Astrocyte (in vitro differentiated cells and primary cell): ENCODE results near the gene DYNC2I2. TPM values are rescaled to one million over a fixed set of nuclear protein-coding genes. Genes with fewer than 3 reads are reported as not detected.
"Not testable (repeated sequence)": the region's sequence is repeated elsewhere in the genome, so short reads cannot be mapped to it uniquely, and the experiment has no call there.

Experiments
- DNase-seq: peaks from one replicate; pipeline ENCODE4 v3.0.0-alpha.2; 2010; ENCODE audit warnings: low read depth
- FAIRE-seq: peaks from 2 replicates; lab custom pipeline; 2011; peaks lifted over from hg19 to GRCh38; lab: Jason Lieb, UNC
- H2AFZ ChIP-seq: 2 replicates; pipeline ENCODE4 v1.6.0; 2012; ENCODE audit warnings: low read depth, low read length, inconsistent platforms
- H3K27ac ChIP-seq: 2 replicates; pipeline ENCODE4 v1.5.1; 2011; ENCODE audit warnings: low read depth, low read length, inconsistent platforms
- H3K27me3 ChIP-seq: 2 replicates; pipeline ENCODE4 v1.6.0; 2011; ENCODE audit warnings: low read length, inconsistent platforms; ENCODE audit not compliant: insufficient read depth
- H3K36me3 ChIP-seq: 2 replicates; pipeline ENCODE4 v1.5.1; 2011; ENCODE audit warnings: low read length, inconsistent platforms; ENCODE audit not compliant: insufficient read depth
- H3K4me1 ChIP-seq: 2 replicates; pipeline ENCODE4 v1.5.1; 2011; ENCODE audit warnings: low read length, inconsistent platforms; ENCODE audit not compliant: insufficient read depth
- H3K4me2 ChIP-seq: 2 replicates; pipeline ENCODE4 v1.6.0; 2012; ENCODE audit warnings: low read length, inconsistent platforms
- H3K4me3 ChIP-seq: 2 replicates; pipeline ENCODE4 v1.5.1; 2011; ENCODE audit warnings: low read depth, mild to moderate bottlenecking, low read length, inconsistent platforms; ENCODE audit not compliant: insufficient read depth
- H3K79me2 ChIP-seq: 2 replicates; pipeline ENCODE4 v1.6.0; 2012; ENCODE audit warnings: mild to moderate bottlenecking, low read length, inconsistent platforms; ENCODE audit not compliant: insufficient read depth
- H3K9ac ChIP-seq: 2 replicates; pipeline ENCODE4 v1.6.0; 2012; ENCODE audit warnings: mild to moderate bottlenecking, low read length, inconsistent platforms
- H3K9me3 ChIP-seq: 2 replicates; pipeline ENCODE4 v1.5.1; 2012; ENCODE audit warnings: low read depth, mild to moderate bottlenecking, low read length, inconsistent platforms; ENCODE audit not compliant: insufficient read depth
- H4K20me1 ChIP-seq: 2 replicates; pipeline ENCODE4 v1.6.0; 2012; ENCODE audit warnings: low read length, inconsistent platforms; ENCODE audit not compliant: insufficient read depth
- H3K27ac Mint-ChIP-seq: one replicate; pipeline ENCODE4 v1.8.0; 2021; ENCODE audit warnings: mild to moderate bottlenecking, mixed read lengths; ENCODE audit not compliant: unreplicated experiment
- H3K27me3 Mint-ChIP-seq: one replicate; pipeline ENCODE4 v1.8.0; 2021; ENCODE audit warnings: low read depth, mixed read lengths; ENCODE audit not compliant: unreplicated experiment
- H3K36me3 Mint-ChIP-seq: one replicate; pipeline ENCODE4 v1.8.0; 2021; ENCODE audit warnings: low read depth, mixed read lengths; ENCODE audit not compliant: unreplicated experiment
- H3K4me1 Mint-ChIP-seq: one replicate; pipeline ENCODE4 v1.8.0; 2021; ENCODE audit warnings: low read depth, mixed read lengths; ENCODE audit not compliant: unreplicated experiment
- H3K4me3 Mint-ChIP-seq: one replicate; pipeline ENCODE4 v1.8.0; 2021; ENCODE audit warnings: mild to moderate bottlenecking, moderate library complexity, mixed read lengths; ENCODE audit not compliant: unreplicated experiment
- H3K9me3 Mint-ChIP-seq: one replicate; pipeline ENCODE4 v1.8.0; 2021; ENCODE audit warnings: mild to moderate bottlenecking, mixed read lengths; ENCODE audit not compliant: unreplicated experiment
- EZH2 ChIP-seq: IDR thresholded peaks from 2 replicates; pipeline ENCODE4 v1.6.1; 2012; ENCODE audit warnings: mild to moderate bottlenecking, low read length, inconsistent platforms; ENCODE audit not compliant: insufficient read depth
- total RNA-seq: library from RNA; stranded (reverse); gene quantifications from 2 replicates; pipeline ENCODE4 v1.2.1, GENCODE V29; 2021
- TF ChIP-seq, protein P1 (sequence below): IDR thresholded peaks from 2 replicates; pipeline ENCODE4 v1.5.1; 2011; ENCODE audit warnings: low read depth, mild to moderate bottlenecking, inconsistent platforms, low read length, moderate library complexity; ENCODE audit not compliant: insufficient read depth

DYNC2I2 gene
- total RNA-seq, 1 donor from 2014 or later, result 20.6 TPM

DNA sequence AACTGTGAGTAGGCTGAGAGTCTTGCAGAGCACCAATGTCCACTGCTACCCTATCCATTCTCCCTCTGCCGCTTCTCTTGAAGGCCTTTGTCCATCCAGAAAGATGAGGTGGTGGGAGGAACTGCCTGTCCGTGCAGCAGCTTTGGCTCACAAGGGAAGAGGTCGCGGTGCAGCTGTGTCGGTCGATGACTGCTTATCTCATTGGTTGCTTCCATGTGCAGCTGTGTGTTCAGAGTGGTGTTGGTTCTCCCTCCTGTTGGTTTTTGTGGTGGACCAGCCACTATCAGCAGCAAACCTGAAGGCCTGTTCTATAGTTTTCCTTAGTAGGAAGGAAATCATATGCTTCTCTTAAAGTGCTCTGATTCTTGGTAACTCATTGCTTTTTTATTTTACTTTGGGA, 63.6 kb downstream of the DYNC2I2 start:
- Mint-ChIP-seq H3K4me1 (no peaks in the 10 kb centered on the region), H3K27me3 (no peaks in the 10 kb centered on the region), H3K4me3 (no peak overlapping the region), H3K27ac (no peak overlapping the region), H3K9me3 (no peaks in the 10 kb centered on the region), H3K36me3 (peaks cover 30% of the 10 kb centered on the region)
- H3K9ac ChIP-seq, result no peak overlapping the region
- no peak overlapping the region for H2AFZ ChIP-seq
- H3K4me3 ChIP-seq, result no peak overlapping the region
- peaks cover 6% of the 10 kb centered on the region for H3K79me2 ChIP-seq
- peaks cover 66% of the 10 kb centered on the region for H3K36me3 ChIP-seq
- H3K27me3 ChIP-seq, result no peaks in the 10 kb centered on the region
- FAIRE-seq (no peak), DNase-seq (no peak)
- H3K27ac ChIP-seq, result no peak overlapping the region
- no peak overlapping the region for H3K4me2 ChIP-seq
- no peak for TF ChIP-seq EZH2
- TF ChIP-seq, protein P1, sequence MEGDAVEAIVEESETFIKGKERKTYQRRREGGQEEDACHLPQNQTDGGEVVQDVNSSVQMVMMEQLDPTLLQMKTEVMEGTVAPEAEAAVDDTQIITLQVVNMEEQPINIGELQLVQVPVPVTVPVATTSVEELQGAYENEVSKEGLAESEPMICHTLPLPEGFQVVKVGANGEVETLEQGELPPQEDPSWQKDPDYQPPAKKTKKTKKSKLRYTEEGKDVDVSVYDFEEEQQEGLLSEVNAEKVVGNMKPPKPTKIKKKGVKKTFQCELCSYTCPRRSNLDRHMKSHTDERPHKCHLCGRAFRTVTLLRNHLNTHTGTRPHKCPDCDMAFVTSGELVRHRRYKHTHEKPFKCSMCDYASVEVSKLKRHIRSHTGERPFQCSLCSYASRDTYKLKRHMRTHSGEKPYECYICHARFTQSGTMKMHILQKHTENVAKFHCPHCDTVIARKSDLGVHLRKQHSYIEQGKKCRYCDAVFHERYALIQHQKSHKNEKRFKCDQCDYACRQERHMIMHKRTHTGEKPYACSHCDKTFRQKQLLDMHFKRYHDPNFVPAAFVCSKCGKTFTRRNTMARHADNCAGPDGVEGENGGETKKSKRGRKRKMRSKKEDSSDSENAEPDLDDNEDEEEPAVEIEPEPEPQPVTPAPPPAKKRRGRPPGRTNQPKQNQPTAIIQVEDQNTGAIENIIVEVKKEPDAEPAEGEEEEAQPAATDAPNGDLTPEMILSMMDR, result no peak
- no peaks in the 10 kb centered on the region for H3K4me1 ChIP-seq
- peaks cover 50% of the 10 kb centered on the region for H4K20me1 ChIP-seq
- no peaks in the 10 kb centered on the region for H3K9me3 ChIP-seq

DNA sequence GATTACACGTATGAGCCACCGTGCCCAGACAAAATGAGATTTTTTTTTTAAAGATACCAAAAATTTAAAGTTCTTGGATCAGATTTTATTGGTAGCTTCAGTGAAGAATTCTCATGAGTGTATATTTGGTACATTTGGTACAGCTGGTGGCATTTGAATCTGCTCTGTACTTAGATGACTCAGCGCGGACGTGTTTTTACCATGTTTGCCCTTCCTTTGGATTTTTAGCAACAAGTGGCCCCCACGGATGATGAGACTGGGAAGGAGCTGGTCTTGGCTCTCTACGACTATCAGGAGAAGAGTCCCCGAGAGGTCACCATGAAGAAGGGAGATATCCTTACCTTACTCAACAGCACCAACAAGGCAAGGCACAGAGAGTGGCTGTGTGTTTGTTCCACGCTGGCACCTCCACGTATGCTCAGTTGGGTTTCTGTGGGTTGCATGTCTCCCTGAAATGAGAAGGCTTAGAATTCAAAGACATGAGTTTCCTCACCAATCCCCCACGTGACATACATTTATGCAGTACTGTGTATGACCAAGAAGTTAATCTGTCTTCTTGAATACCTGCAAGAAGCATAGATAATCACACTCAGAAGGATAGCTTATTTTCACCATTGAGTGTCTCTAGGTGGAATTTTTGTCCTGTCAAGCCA, 67.9 kb downstream of the DYNC2I2 start:
- no peaks in the 10 kb centered on the region for H3K9me3 ChIP-seq
- no peak overlapping the region for H3K4me3 Mint-ChIP-seq
- no peak for TF ChIP-seq EZH2
- TF ChIP-seq, protein P1, result no peak
- no peak overlapping the region for H3K9ac ChIP-seq
- H3K27me3 Mint-ChIP-seq, result no peaks in the 10 kb centered on the region
- peaks cover 6% of the 10 kb centered on the region for H3K79me2 ChIP-seq
- H3K4me2 ChIP-seq, result no peak overlapping the region
- H3K36me3 ChIP-seq, result peaks cover 75% of the 10 kb centered on the region
- H4K20me1 ChIP-seq, result peaks cover 65% of the 10 kb centered on the region
- H3K27me3 ChIP-seq, result no peaks in the 10 kb centered on the region
- H3K4me1 ChIP-seq, result no peaks in the 10 kb centered on the region
- H3K4me3 ChIP-seq, result no peak overlapping the region
- no peak for FAIRE-seq
- no peaks in the 10 kb centered on the region for H3K4me1 Mint-ChIP-seq
- no peak overlapping the region for H2AFZ ChIP-seq
- no peak overlapping the region for H3K27ac ChIP-seq
- H3K36me3 Mint-ChIP-seq, result peaks cover 45% of the 10 kb centered on the region
- H3K27ac Mint-ChIP-seq, result peak overlapping the region; percentile 24
- H3K9me3 Mint-ChIP-seq, result no peaks in the 10 kb centered on the region
- DNase-seq, result no peak

DNA sequence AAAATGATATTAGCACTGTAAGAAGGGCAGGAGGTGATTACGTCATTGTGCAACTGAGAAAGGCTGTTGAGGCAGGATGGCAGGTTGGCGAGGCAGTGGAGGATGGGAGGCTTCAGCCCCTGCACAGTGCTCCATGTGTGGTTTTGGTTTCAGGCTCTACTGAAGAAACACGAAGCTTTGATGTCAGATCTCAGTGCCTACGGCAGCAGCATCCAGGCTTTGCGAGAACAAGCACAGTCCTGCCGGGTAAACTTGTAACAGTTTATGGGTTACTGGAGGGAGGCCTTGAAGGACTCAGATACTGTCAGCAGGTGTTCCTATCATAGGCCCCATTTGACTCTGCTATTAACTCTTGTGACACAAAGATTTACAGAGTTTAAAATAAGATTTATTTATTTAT, 69.2 kb downstream of the DYNC2I2 start:
- Histone ChIP-seq H3K36me3 (peaks cover 75% of the 10 kb centered on the region), H3K79me2 (peaks cover 6% of the 10 kb centered on the region), H3K4me1 (no peaks in the 10 kb centered on the region), H4K20me1 (peaks cover 65% of the 10 kb centered on the region), H3K9me3 (no peaks in the 10 kb centered on the region), H3K4me3 (no peak overlapping the region), H3K9ac (no peak overlapping the region), H3K27me3 (no peaks in the 10 kb centered on the region), H3K27ac (no peak overlapping the region), H2AFZ (no peak overlapping the region), H3K4me2 (no peak overlapping the region)
- DNase-seq (no peak), FAIRE-seq (no peak)
- Mint-ChIP-seq H3K9me3 (no peaks in the 10 kb centered on the region), H3K27me3 (no peaks in the 10 kb centered on the region), H3K27ac (peak overlapping the region; percentile 19), H3K4me3 (no peak overlapping the region), H3K36me3 (peaks cover 40% of the 10 kb centered on the region), H3K4me1 (no peaks in the 10 kb centered on the region)
- TF ChIP-seq, protein P1, result no peak

DNA sequence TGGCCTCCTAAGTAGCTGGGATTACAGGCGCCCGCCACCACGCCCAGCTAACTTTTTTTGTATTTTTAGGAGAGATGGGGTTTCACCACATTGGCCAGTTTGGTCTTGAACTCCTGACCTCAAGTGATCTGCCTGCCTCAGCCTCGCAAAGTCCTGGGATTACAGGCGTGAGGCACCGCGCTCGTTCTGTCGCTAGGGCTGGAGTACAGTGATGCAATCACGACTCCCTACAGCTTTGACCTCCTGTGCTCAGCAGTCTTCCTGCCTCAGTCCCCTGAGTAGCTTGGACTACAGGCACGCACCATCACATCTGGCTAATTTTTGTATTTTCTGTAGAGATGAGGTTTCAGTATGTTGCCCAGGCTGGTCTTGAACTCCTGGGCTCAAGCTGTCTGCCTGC, 69.7 kb downstream of the DYNC2I2 start:
- not testable (repeated sequence) for H3K4me1 Mint-ChIP-seq, H3K9ac ChIP-seq, H3K9me3 ChIP-seq, H3K4me2 ChIP-seq, H3K27ac ChIP-seq, H2AFZ ChIP-seq, H3K9me3 Mint-ChIP-seq, H3K4me1 ChIP-seq, H3K27me3 Mint-ChIP-seq, H3K4me3 ChIP-seq, H3K27me3 ChIP-seq, FAIRE-seq, H3K4me3 Mint-ChIP-seq, H3K27ac Mint-ChIP-seq, H3K79me2 ChIP-seq, DNase-seq
- H3K36me3 ChIP-seq, result peaks cover 76% of the 10 kb centered on the region
- peaks cover 42% of the 10 kb centered on the region for H3K36me3 Mint-ChIP-seq
- H4K20me1 ChIP-seq, result peaks cover 68% of the 10 kb centered on the region
